K562 (cell line): ENCODE measurements around the gene TMEM163.

Experiments
- CHCHD3 ChIP-seq: fragments of 250-450 bp; sonication (Bioruptor Pico); IDR thresholded peaks from 2 replicates; pipeline ENCODE4 v2.1.2; 2022; ENCODE audit warnings: mild to moderate bottlenecking
- EP300 ChIP-seq: IDR thresholded peaks from 2 replicates; pipeline ENCODE4 v1.6.1; 2012; ENCODE audit warnings: low read length, improper control_type of control experiment
- ETV6 ChIP-seq, 3 experiments: fragments of 150-350 bp in 1 of 3; sonication (generic) in 1 of 3; formaldehyde crosslinking in 1 of 3; IDR thresholded peaks; 2 replicates each; pipeline versions ENCODE4 v1.6.1 to v1.8.0; 2014 to 2022; ENCODE audit warnings: borderline replicate concordance in 2 of 3, low read depth in 2 of 3, antibody characterized with exemption in 1 of 3, low read length in 1 of 3, mild to moderate bottlenecking in 1 of 3, missing genetic modification reagents in 1 of 3
- JUNB ChIP-seq: fragments of 450-650 bp; formaldehyde crosslinking; conservative IDR thresholded peaks from 2 replicates; pipeline ENCODE4 v1.4.0; 2020; ENCODE audit warnings: mild to moderate bottlenecking
- KLF1 ChIP-seq: fragments of 450-650 bp; IDR thresholded peaks from 2 replicates; pipeline ENCODE4 v1.6.1; 2016; ENCODE audit warnings: missing genetic modification characterization, missing compliant biosample characterization
- NONO ChIP-seq, 2 experiments: fragments of 200-400 bp in 1 of 2; fragments of 450-650 bp in 1 of 2; formaldehyde crosslinking in 1 of 2; IDR thresholded peaks; 2 replicates each; pipeline ENCODE4 v1.6.1; 2017; ENCODE audit warnings: low read depth in 2 of 2, mild to moderate bottlenecking in 2 of 2, moderate library complexity in 2 of 2, low read length in 1 of 2
- POLR2AphosphoS5 ChIP-seq: IDR thresholded peaks from 2 replicates; pipeline ENCODE4 v1.6.1; 2011; ENCODE audit warnings: mild to moderate bottlenecking, low read depth, low read length, moderate library complexity; ENCODE audit not compliant: control insufficient read depth, insufficient read depth
- RBM39 ChIP-seq: fragments of 200-400 bp; formaldehyde crosslinking; optimal IDR thresholded peaks from 2 replicates; pipeline ENCODE3; 2018; ENCODE audit warnings: low read depth, low read length
- SRF ChIP-seq, 2 experiments: fragments of 250-450, 450-650 bp in 1 of 2; sonication (Bioruptor Pico) in 1 of 2; sonication (generic) in 1 of 2; formaldehyde crosslinking; IDR thresholded peaks; 2 replicates each; pipeline versions ENCODE4 v1.5.0 to v1.5.1; 2020 to 2022; ENCODE audit warnings: mild to moderate bottlenecking in 1 of 2, missing genetic modification reagents in 1 of 2
- ZZZ3 ChIP-seq: fragments of 450-650 bp; IDR thresholded peaks from 2 replicates; pipeline ENCODE4 v1.6.1; 2016; ENCODE audit warnings: antibody characterized with exemption, mild to moderate bottlenecking, moderate library complexity
- TF ChIP-seq, protein P1 (sequence below): fragments of 250-450 bp; sonication (Bioruptor Pico); IDR thresholded peaks from 2 replicates; pipeline ENCODE4 v1.8.0; 2021; ENCODE audit warnings: moderate library complexity, mild to moderate bottlenecking, inconsistent platforms
- TF ChIP-seq, protein P2 (sequence below), 3 experiments: IDR thresholded peaks in 2 of 3; conservative IDR thresholded peaks in 1 of 3; 2 replicates each; pipeline ENCODE4 v1.5.1; 2011 to 2012; ENCODE audit warnings: low read length in 3 of 3, mild to moderate bottlenecking in 3 of 3, control low read depth in 2 of 3, improper control_type of control experiment in 1 of 3, inconsistent platforms in 1 of 3, low read depth in 1 of 3, mixed read lengths in 1 of 3, moderate library complexity in 1 of 3; ENCODE audit not compliant: insufficient read depth in 2 of 3
- TF ChIP-seq, protein P3 (sequence below), 2 experiments: fragments of 450-650 bp; formaldehyde crosslinking in 1 of 2; IDR thresholded peaks; 2 replicates each; pipeline versions ENCODE4 v1.4.0 to v1.6.1; 2014 to 2020; ENCODE audit warnings: mild to moderate bottlenecking in 2 of 2, borderline replicate concordance in 1 of 2, low read depth in 1 of 2
- TF ChIP-seq, protein P4 (sequence below), 2 experiments: fragments of 450-650 bp in 1 of 2; sonication (generic) in 1 of 2; formaldehyde crosslinking; conservative IDR thresholded peaks; 2 replicates each; pipeline versions ENCODE4 v1.4.0 to v1.8.1; 2020 to 2022; ENCODE audit warnings: mild to moderate bottlenecking in 1 of 2, missing genetic modification reagents in 1 of 2

DNA sequence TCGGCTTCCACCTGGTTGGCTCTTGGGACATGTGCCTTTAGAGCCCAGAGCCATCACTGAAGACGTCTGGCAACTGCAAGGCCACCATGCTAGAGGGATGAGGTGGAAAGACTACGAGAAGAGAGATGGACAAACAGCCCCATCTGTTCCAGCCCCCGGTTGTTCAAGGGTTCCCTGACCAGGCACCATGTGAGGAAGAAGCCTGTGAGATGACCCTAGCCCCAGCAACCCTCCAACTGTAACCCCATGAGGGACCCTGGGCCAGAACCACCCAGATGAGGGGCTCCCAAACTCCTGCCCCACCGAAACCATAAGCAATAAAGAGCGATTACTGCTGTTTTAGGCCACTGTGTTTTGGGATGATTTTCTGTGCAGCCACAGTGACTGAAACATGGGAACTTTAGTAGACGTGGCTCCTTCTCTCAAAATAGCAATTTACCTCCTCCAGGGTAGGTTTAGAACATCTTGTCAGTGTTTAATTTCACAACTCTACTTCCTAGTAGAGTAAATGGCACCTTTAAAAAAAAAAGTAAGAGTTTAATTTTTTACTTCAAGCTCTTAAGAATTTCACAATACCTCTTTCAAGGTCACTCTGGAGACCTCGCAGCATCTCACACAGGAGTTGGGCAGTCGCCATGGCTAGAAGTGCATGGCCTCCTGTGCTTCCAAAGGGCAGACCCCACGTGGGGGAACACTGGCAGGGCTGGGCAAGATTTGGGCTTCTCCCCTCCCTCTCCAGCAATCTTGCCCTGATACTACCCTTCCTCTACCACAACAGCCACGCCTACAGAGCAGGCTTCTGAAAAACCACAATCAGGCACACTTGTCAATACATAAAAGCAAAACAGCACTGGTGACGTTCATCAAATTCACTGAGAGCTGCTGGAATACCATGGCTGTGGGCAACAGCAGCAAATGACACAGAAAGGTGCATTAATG lies 48.8 kb downstream of the TMEM163 start:
- TF ChIP-seq, protein P1, sequence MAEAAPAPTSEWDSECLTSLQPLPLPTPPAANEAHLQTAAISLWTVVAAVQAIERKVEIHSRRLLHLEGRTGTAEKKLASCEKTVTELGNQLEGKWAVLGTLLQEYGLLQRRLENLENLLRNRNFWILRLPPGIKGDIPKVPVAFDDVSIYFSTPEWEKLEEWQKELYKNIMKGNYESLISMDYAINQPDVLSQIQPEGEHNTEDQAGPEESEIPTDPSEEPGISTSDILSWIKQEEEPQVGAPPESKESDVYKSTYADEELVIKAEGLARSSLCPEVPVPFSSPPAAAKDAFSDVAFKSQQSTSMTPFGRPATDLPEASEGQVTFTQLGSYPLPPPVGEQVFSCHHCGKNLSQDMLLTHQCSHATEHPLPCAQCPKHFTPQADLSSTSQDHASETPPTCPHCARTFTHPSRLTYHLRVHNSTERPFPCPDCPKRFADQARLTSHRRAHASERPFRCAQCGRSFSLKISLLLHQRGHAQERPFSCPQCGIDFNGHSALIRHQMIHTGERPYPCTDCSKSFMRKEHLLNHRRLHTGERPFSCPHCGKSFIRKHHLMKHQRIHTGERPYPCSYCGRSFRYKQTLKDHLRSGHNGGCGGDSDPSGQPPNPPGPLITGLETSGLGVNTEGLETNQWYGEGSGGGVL (CRISPR knock-in tag): no peak
- TF ChIP-seq EP300: no peak
- no peak for TF ChIP-seq JUNB (CRISPR knock-in tag)
- TF ChIP-seq, protein P2, sequence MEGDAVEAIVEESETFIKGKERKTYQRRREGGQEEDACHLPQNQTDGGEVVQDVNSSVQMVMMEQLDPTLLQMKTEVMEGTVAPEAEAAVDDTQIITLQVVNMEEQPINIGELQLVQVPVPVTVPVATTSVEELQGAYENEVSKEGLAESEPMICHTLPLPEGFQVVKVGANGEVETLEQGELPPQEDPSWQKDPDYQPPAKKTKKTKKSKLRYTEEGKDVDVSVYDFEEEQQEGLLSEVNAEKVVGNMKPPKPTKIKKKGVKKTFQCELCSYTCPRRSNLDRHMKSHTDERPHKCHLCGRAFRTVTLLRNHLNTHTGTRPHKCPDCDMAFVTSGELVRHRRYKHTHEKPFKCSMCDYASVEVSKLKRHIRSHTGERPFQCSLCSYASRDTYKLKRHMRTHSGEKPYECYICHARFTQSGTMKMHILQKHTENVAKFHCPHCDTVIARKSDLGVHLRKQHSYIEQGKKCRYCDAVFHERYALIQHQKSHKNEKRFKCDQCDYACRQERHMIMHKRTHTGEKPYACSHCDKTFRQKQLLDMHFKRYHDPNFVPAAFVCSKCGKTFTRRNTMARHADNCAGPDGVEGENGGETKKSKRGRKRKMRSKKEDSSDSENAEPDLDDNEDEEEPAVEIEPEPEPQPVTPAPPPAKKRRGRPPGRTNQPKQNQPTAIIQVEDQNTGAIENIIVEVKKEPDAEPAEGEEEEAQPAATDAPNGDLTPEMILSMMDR (IDR thresholded peaks at IDR 0.05 in 2 of 3, conservative IDR thresholded peaks at IDR 0.05 in 1 of 3; ENCODE audit: insufficient read depth in 2 of 3, low read depth in 1 of 3, low read length in 3 of 3): no peak
- no peak for TF ChIP-seq ZZZ3
- no peak for TF ChIP-seq NONO (IDR thresholded peaks at IDR 0.05; ENCODE audit: low read depth in 2 of 2, low read length in 1 of 2)
- no peak for TF ChIP-seq KLF1 (tag)
- TF ChIP-seq CHCHD3 (CRISPR knock-in tag): no peak
- TF ChIP-seq, protein P3, sequence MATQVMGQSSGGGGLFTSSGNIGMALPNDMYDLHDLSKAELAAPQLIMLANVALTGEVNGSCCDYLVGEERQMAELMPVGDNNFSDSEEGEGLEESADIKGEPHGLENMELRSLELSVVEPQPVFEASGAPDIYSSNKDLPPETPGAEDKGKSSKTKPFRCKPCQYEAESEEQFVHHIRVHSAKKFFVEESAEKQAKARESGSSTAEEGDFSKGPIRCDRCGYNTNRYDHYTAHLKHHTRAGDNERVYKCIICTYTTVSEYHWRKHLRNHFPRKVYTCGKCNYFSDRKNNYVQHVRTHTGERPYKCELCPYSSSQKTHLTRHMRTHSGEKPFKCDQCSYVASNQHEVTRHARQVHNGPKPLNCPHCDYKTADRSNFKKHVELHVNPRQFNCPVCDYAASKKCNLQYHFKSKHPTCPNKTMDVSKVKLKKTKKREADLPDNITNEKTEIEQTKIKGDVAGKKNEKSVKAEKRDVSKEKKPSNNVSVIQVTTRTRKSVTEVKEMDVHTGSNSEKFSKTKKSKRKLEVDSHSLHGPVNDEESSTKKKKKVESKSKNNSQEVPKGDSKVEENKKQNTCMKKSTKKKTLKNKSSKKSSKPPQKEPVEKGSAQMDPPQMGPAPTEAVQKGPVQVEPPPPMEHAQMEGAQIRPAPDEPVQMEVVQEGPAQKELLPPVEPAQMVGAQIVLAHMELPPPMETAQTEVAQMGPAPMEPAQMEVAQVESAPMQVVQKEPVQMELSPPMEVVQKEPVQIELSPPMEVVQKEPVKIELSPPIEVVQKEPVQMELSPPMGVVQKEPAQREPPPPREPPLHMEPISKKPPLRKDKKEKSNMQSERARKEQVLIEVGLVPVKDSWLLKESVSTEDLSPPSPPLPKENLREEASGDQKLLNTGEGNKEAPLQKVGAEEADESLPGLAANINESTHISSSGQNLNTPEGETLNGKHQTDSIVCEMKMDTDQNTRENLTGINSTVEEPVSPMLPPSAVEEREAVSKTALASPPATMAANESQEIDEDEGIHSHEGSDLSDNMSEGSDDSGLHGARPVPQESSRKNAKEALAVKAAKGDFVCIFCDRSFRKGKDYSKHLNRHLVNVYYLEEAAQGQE (IDR thresholded peaks at IDR 0.05; ENCODE audit: borderline replicate concordance): no peak
- TF ChIP-seq, protein P3 (CRISPR knock-in tag; IDR thresholded peaks at IDR 0.05; ENCODE audit: low read depth): no peak
- TF ChIP-seq RBM39: no peak
- no peak for TF ChIP-seq POLR2AphosphoS5
- TF ChIP-seq ETV6 (IDR thresholded peaks at IDR 0.05; ENCODE audit: borderline replicate concordance in 1 of 2, low read depth in 2 of 2, low read length in 1 of 2): no peak
- TF ChIP-seq ETV6 (CRISPR knock-in tag; IDR thresholded peaks at IDR 0.05; ENCODE audit: borderline replicate concordance): no peak
- TF ChIP-seq SRF (CRISPR knock-in tag; IDR thresholded peaks at IDR 0.05): no peak
- TF ChIP-seq, protein P4, sequence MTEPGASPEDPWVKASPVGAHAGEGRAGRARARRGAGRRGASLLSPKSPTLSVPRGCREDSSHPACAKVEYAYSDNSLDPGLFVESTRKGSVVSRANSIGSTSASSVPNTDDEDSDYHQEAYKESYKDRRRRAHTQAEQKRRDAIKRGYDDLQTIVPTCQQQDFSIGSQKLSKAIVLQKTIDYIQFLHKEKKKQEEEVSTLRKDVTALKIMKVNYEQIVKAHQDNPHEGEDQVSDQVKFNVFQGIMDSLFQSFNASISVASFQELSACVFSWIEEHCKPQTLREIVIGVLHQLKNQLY (CRISPR knock-in tag; conservative IDR thresholded peaks at IDR 0.05): no peak
